HG03108 (cell line): ENCODE results near the gene SPATA9.
A peak's percentile ranks its signal among the peaks of the same experiment; 100 is the strongest.
"Not testable (repeated sequence)": the region's sequence is repeated elsewhere in the genome, so short reads cannot be mapped to it uniquely, and the experiment has no call there.

Experiments used
- ATAC-seq: cut with Tn5 transposase; IDR thresholded peaks from one replicate; pipeline ENCODE4 v1.9.1; 2021; ENCODE audit warnings: moderate library complexity; ENCODE audit not compliant: unreplicated experiment

The SPATA9 gene

GRCh38 chr5:95718203-95718602 lies 35.4 kb upstream of the SPATA9 start:
- ATAC-seq, result peak; percentile 79

GRCh38 chr5:95717439-95717838 lies 34.6 kb upstream of the SPATA9 start:
- no peak for ATAC-seq

- ATAC-seq, result no peak
Observed at GRCh38 chr5:95715799-95716461, 33.1 kb upstream of the SPATA9 start.

- ATAC-seq, result no peak
Observed at GRCh38 chr5:95713960-95714710, 31.3 kb upstream of the SPATA9 start.

GRCh38 chr5:95713246-95713645 lies 30.5 kb upstream of the SPATA9 start:
- ATAC-seq, result not testable (repeated sequence)

- no peak for ATAC-seq
Observed at GRCh38 chr5:95712347-95712958, 29.7 kb upstream of the SPATA9 start.

- no peak for ATAC-seq
Observed at GRCh38 chr5:95711501-95712346, 28.9 kb upstream of the SPATA9 start.

- not testable (repeated sequence) for ATAC-seq
Observed at GRCh38 chr5:95710651-95711500, 28.1 kb upstream of the SPATA9 start.

- no peak for ATAC-seq
Observed at GRCh38 chr5:95709967-95710650, 27.3 kb upstream of the SPATA9 start.

- no peak for ATAC-seq
Observed at GRCh38 chr5:95708876-95709275, 26.1 kb upstream of the SPATA9 start.

- not testable (repeated sequence) for ATAC-seq
Observed at GRCh38 chr5:95707534-95708188, 24.9 kb upstream of the SPATA9 start.

- ATAC-seq, result no peak
Observed at GRCh38 chr5:95707055-95707454, 24.3 kb upstream of the SPATA9 start.

- ATAC-seq, result not testable (repeated sequence)
Observed at GRCh38 chr5:95706196-95706595, 23.4 kb upstream of the SPATA9 start.

GRCh38 chr5:95704150-95704549 lies 21.4 kb upstream of the SPATA9 start:
- no peak for ATAC-seq

- no peak for ATAC-seq
Observed at GRCh38 chr5:95701074-95701473, 18.3 kb upstream of the SPATA9 start.

- no peak for ATAC-seq
Observed at GRCh38 chr5:95699337-95699736, 16.5 kb upstream of the SPATA9 start.

GRCh38 chr5:95697781-95698681 lies 15.2 kb upstream of the SPATA9 start:
- ATAC-seq, result no peak

GRCh38 chr5:95690333-95690732 lies 7.5 kb upstream of the SPATA9 start:
- ATAC-seq, result no peak
